Measurements from ENCODE around the gene KRTAP19-3.

- TF ChIP-seq CTCF (IDR thresholded peaks at IDR 0.05) (no peak), ZFX (IDR thresholded peaks at IDR 0.05; ENCODE audit: borderline replicate concordance) (no peak)
These were observed at the start of gene KRTAP19-3 for GRCh38 chr21:30491963-30492428.
